ENCODE data around the gene OR11G2.

DNA sequence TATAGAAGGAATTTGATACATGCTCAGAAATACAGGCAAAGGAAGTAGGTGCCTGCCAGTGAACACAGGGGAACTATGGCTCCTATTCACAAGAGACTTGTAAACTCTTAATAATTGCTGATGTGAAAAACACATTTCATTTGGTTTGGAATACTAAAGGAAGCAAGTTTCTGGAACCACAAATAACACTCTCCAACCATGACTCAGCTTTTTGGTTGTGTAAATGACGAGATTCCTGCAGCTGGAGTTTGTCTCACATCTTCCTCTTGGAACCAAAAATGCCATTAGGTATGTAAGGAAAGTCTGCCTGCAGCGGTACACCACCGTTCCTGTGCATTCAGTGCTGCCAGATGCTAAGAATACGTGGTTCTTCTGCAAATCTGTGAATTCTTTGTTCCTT lies 28.3 kb downstream of the OR11G2 start:
- TF ChIP-seq BHLHE40 (IDR thresholded peaks at IDR 0.05; ENCODE audit: borderline replicate concordance): no peak
- TF ChIP-seq SUZ12 (IDR thresholded peaks at IDR 0.05): no peak
- no peak for TF ChIP-seq TARDBP (IDR thresholded peaks at IDR 0.05)
- TF ChIP-seq, protein P1, sequence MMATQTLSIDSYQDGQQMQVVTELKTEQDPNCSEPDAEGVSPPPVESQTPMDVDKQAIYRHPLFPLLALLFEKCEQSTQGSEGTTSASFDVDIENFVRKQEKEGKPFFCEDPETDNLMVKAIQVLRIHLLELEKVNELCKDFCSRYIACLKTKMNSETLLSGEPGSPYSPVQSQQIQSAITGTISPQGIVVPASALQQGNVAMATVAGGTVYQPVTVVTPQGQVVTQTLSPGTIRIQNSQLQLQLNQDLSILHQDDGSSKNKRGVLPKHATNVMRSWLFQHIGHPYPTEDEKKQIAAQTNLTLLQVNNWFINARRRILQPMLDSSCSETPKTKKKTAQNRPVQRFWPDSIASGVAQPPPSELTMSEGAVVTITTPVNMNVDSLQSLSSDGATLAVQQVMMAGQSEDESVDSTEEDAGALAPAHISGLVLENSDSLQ (IDR thresholded peaks at IDR 0.05): no peak
- TF ChIP-seq NFRKB (IDR thresholded peaks at IDR 0.05): no peak
- TF ChIP-seq FOXA1 (IDR thresholded peaks at IDR 0.05): no peak
- TF ChIP-seq SP1 (IDR thresholded peaks at IDR 0.05): no peak
- TF ChIP-seq ARNT (IDR thresholded peaks at IDR 0.05): no peak
- no peak for TF ChIP-seq FOXM1 (IDR thresholded peaks at IDR 0.05; ENCODE audit: borderline replicate concordance)
- TF ChIP-seq FOXK2 (IDR thresholded peaks at IDR 0.05): no peak
- TF ChIP-seq ELF4 (IDR thresholded peaks at IDR 0.05): no peak

All from HEK293T (cell line).